NOMO-1 (cell line): ENCODE data around the gene PAFAH2.

Source experiments
- DNase-seq, 2 experiments: peaks; one replicate each; lab custom pipeline; 2025; ENCODE audit not compliant: unreplicated experiment in 2 of 2; lab: John Stamatoyannopoulos, UW

The PAFAH2 gene

GRCh38 chr1:26015358-26015757 lies 17.5 kb upstream of the PAFAH2 start:
- DNase-seq: peak; percentile 51 to 77

GRCh38 chr1:26014179-26014578 lies 16.3 kb upstream of the PAFAH2 start:
- DNase-seq: no peak

DNA sequence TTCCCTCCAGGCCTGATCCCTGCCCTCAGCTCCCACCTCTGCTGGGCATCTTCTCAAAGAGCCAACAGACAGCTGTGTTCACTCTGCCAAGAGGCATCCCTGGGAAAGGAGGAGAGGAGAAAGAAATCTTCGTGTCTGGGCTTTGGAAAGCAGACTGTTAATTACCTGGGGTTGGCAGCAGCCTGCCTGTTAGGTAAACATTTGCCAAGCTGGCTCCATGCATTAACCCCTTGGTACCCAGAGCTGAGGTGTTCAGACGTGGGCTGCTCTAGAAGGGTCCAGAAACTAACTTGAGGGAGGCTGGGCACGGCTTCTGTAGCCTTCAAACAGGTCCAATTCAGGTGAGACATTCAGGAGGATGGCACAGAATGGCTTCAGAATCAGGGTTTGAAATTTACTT lies 15.0 kb upstream of the PAFAH2 start:
- DNase-seq: no peak

GRCh38 chr1:26010825-26011224 lies 13.0 kb upstream of the PAFAH2 start:
- DNase-seq: no peak

DNA sequence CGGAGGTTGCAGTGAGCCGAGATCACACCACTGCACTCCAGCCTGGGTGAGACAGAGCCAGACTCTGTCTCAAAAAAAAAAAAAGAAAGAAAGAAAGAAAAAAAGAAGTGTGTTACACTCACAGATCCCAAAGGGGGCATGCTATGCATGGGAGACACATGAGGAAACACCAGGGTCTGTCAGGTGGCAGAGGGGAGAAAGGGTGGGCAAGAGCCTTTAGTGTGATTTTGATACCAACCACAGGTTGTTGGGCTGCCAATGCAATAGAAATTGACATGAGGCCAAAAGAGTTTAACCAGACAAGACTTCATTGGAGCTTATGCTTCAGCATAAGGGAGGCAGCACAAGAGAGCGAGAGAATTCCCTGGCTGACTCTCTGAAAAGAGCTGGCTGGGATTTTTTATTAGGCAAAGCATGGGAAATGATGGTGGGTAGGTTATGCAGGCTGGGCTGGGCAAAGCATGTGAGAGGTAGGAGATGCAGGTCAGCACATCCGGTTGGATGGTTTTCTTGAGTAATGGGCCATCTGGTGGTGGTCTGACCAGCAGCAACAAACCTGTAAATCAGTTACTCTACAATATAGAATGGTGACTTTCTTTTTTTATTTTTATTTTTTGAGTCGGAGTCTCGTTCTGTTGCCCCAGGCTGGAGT lies 12.1 kb upstream of the PAFAH2 start:
- no peak for DNase-seq

DNA sequence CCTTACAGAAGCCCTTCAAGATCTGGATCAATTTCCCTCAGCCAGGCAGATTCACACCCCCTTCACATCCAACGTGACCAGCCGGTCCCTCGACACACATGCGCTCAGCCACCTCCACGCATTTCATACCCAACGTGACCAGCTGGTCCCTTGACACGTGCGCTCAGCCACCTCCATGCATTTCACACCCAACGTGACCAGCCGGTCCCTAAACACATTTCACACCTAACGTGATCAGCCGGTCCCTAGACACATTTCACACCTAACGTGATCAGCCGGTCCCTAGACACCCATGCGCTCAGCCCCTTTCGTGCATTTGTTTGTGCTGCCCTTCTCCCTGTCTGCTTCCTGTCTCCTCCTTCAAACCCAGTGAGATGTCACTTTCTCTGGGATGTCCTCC lies 8.8 kb upstream of the PAFAH2 start:
- DNase-seq: no peak

DNA sequence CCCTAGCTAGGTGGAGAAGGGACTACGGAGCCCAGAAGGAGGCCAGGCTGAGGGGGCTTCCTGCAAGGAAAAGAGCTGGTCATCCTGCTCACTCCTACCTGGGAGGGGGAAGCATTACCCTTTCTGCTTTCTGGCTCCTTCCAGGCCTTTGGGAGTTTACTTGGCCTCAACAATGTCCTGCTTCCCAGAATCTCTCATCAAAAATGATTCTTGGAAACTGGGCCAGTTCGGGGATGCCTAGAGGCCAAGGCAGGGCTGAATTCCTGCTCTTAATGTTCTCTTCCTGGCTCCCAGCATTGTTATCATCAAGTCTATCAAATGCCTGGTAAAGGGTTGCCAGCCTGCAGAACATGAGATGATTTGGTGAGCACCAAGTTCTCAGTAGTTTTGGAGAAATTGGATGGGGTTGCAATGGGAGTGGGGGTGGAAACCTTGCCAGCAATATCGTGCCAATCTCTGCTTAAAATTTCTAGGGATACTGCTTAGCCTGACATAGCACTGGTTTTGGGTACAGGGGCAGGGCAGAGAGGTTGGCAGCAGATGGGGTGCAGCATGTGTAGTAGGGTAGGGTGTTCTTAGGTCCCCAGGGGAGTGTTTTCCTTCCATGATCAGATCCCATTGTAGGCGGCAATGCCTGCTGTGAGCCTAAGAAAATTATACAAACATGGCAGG lies 7.7 kb upstream of the PAFAH2 start:
- DNase-seq: no peak

DNA sequence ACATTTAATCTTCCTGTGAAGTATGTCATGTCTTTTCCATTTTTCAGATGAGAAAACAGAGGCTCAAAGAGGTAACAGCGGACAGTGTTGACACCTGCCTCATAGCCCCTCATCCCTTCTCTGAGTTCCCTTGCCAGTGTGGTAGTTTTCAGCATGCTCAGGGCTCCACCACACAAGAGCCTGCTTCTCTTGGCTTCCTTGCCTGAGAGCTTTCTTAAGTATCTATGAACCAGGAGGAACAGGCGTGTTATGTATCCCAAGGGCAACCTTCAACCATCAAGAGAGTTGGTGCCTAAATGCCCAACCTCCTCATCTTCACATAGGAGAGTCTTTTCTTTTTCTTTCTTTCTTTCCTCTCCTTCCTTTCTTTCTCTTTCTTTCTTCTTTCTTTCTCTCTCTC lies 5.9 kb upstream of the PAFAH2 start:
- DNase-seq: peak in 1 of 2 experiments; percentile 27

DNA sequence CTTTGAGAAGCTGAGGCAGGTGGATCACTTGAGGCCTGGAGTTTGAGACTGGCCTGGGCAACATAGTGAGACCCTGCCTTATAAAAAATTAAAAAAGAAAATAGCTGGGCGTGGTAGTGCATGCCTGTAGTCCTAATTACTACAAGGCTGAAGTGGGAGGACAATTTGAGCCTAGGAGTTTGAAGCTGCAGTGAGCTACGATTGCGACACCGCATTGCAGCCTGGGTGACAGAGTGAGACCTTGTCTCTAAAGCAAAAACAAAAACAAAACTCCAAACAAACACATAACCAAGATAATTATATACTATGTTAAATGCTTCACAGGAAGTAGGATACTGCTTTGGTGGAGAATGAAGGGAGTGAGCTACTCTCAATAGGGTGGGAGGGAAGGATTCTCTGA lies 5.4 kb upstream of the PAFAH2 start:
- no peak for DNase-seq

- no peak for DNase-seq
These were observed 1.4 kb upstream of the PAFAH2 start for GRCh38 chr1:25999041-25999800.

- peak; percentile 80 to 98 for DNase-seq
These were observed 666 bp downstream of the PAFAH2 start for GRCh38 chr1:25996966-25997827.

GRCh38 chr1:25994402-25995150 lies 3.3 kb downstream of the PAFAH2 start:
- no peak for DNase-seq

- no peak for DNase-seq
These were observed 4.5 kb downstream of the PAFAH2 start for GRCh38 chr1:25993197-25993951.

DNA sequence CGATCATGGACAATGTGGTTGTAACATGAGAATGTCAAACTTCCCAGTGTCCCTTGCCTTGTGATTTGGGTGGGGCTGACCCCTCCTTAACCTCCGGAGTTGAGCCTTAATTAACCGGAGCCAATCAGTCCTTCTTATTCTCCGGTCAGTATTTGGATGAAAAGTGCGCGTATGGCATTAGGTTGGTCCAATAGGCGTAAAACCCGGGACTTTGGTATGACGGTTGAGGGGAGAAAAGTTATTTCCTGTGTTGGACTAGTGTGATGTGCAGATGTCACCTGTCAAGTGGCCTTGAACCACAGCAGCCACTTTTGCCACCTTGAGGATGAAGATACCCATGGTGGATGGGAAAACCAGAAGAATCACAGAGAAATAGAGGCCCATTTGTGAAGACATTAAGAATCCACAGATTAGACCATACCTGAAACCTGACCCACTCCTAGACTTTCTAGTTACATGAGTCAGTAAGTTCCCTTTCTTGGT lies 5.1 kb downstream of the PAFAH2 start:
- no peak for DNase-seq

GRCh38 chr1:25991937-25992688 lies 5.8 kb downstream of the PAFAH2 start:
- DNase-seq: no peak

- no peak for DNase-seq
These were observed 7.0 kb downstream of the PAFAH2 start for GRCh38 chr1:25990702-25991395.

DNA sequence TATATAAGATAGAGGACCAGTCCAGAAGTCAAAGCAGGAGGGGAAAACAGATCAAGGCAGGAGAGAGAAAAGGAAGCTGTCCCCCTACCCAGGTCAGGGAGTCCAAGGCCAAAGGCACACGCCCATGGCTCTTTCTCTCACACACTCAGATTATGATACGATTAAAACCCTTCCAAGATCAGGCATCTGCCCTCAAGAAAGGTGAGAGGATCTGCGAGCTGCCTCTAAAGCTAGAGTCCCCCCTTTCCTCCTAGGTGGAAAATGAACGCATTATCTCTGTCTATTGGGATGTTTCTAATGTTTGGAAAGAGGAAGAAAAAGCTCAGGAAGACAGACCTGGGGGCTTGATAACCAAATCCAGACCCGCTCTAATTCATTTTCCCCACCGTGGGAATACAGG lies 7.6 kb downstream of the PAFAH2 start:
- DNase-seq: no peak
